ENCODE data around the gene S100PBP.
A peak's percentile ranks its signal among the peaks of the same experiment; 100 is the strongest.

The S100PBP gene

DNA sequence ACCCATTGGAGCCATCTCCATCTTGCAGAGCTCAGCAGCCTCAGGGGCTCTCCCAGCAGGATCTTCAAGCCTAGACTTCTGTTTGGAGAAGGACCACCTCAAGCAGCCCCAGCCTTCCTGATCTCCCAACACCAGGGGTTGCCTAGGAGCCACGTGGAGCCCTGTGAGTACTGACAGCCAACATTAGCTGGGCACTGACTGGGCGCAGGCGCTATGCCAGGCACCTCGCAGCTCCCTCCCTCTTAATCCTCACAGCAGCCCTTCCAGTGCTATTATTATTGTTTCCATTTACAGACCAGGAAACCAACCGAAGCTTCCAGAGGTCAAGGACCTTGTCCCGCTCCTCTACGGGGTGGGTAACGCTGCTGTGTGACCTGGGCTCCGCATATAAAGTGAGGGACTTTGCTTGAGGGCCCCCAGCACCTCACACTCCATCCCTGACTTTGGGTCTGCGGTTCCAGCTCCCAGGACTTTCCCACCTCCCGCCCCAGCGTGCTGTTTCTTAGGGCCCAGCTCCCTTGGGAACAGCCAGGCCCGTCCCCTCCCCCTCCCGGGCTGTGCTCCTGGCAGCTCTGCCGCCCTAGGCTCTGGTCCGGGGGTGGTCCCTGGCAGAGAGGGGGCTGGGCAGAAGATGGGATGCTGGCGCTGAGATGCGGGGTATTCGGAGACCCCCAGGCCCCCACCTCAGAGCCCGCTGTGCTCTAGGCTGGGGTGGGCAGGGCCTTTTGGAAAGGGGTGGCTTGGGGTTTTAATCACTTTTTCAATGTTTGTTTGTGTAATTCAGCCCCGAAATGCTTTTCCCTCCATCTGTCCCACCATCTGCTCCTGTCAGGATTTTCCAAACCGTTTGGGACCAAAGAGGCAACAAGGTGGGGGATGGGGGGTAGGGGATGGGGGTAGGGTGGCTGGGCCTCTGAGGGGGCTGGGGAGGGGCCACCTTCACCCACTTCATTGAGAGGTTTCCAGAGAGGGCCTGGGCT lies 64.7 kb downstream of the S100PBP start:
- TF ChIP-seq YY1 (IDR thresholded peaks at IDR 0.05; ENCODE audit: low read depth) (no peak), RAD21 (IDR thresholded peaks at IDR 0.05; ENCODE audit: low read depth) (no peak), TCF12 (IDR thresholded peaks at IDR 0.05; ENCODE audit: low read depth) (no peak), TAF1 (IDR thresholded peaks at IDR 0.05; ENCODE audit: low read depth) (no peak)
- TF ChIP-seq, protein P1, sequence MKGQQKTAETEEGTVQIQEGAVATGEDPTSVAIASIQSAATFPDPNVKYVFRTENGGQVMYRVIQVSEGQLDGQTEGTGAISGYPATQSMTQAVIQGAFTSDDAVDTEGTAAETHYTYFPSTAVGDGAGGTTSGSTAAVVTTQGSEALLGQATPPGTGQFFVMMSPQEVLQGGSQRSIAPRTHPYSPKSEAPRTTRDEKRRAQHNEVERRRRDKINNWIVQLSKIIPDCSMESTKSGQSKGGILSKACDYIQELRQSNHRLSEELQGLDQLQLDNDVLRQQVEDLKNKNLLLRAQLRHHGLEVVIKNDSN (IDR thresholded peaks at IDR 0.05): 0 out of 2 replicates have a peak, but pooled peaks have one; percentile 22

DNA sequence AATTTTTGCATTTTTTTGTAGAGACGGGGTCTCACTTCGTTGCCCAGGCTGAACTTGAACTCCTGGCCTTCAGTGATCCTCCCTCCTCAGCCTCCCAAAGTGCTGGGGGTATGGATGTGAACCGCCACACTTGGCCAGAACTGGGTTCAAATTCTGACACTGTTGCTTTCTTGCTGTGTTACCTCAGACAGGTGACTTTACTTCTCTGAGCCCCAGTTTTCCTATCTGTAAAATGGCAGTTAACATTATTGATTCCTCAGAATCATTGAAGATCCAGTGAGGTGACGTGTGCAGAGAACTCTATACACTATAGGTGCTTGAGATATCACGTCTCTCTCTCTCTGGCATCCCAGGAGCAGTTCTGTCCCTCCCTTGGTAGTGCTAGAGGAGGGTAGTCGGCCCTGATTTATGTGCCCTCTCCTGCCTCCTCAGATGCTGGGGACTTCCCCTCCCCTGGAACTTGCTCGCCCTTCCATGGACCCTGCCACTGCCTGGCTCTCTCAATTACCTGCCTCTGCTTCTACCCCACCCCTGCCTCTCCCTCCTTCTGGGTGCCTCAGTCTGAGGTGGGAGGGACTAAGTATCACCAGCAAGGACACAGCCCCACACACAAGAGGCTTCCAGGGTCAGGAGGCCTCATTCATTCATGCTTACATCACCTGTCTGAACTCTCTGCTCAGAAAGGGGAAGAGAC lies 66.0 kb downstream of the S100PBP start:
- no peak for TF ChIP-seq EP300 (IDR thresholded peaks at IDR 0.05; ENCODE audit: borderline replicate concordance)

DNA sequence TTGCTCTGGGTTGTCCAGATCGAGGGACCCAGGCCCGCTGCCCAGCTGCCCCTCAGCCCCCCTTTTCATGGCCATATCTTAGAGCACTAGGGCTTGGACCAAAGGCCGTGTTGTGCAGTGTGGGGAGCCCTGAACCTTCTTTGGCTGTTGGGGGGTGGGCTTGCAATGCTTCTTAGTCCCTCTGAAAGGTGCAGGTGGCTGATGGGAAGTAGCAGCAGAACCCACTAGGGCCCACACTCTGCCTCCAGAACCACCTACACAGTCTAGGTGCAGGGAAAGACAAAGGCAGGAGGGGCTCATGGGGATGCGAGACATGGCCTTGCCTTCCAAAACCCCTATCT lies 66.5 kb downstream of the S100PBP start:
- TF ChIP-seq, protein P2, sequence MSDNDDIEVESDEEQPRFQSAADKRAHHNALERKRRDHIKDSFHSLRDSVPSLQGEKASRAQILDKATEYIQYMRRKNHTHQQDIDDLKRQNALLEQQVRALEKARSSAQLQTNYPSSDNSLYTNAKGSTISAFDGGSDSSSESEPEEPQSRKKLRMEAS (IDR thresholded peaks at IDR 0.05): no peak
- TF ChIP-seq EGR1 (IDR thresholded peaks at IDR 0.05): no peak
- TF ChIP-seq ZBTB7A (IDR thresholded peaks at IDR 0.05; ENCODE audit: low read depth): no peak

DNA sequence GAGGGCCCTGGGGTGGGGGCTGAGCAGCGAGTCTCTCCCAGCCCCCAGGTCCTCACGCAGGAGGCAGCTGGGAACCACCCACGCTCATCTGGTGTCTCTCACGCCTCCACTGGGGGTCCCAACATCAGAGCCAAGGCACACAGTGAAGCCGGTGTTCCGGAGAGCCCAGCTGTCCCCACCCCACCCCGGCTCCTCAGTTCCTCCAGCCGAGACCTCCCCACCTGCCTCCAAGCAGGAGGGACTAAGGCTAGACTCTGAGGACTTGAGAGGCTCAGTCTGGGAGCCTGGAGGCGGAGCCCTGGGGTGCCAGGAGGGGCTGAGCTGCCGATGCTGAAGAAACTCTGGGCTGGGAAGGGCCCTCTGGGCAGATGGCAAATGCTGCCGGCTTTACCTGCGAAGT lies 67.3 kb downstream of the S100PBP start:
- TF ChIP-seq, protein P3, sequence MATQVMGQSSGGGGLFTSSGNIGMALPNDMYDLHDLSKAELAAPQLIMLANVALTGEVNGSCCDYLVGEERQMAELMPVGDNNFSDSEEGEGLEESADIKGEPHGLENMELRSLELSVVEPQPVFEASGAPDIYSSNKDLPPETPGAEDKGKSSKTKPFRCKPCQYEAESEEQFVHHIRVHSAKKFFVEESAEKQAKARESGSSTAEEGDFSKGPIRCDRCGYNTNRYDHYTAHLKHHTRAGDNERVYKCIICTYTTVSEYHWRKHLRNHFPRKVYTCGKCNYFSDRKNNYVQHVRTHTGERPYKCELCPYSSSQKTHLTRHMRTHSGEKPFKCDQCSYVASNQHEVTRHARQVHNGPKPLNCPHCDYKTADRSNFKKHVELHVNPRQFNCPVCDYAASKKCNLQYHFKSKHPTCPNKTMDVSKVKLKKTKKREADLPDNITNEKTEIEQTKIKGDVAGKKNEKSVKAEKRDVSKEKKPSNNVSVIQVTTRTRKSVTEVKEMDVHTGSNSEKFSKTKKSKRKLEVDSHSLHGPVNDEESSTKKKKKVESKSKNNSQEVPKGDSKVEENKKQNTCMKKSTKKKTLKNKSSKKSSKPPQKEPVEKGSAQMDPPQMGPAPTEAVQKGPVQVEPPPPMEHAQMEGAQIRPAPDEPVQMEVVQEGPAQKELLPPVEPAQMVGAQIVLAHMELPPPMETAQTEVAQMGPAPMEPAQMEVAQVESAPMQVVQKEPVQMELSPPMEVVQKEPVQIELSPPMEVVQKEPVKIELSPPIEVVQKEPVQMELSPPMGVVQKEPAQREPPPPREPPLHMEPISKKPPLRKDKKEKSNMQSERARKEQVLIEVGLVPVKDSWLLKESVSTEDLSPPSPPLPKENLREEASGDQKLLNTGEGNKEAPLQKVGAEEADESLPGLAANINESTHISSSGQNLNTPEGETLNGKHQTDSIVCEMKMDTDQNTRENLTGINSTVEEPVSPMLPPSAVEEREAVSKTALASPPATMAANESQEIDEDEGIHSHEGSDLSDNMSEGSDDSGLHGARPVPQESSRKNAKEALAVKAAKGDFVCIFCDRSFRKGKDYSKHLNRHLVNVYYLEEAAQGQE (IDR thresholded peaks at IDR 0.05; ENCODE audit: low read depth): no peak
- TF ChIP-seq NFIC (IDR thresholded peaks at IDR 0.05) (no peak), FOXM1 (IDR thresholded peaks at IDR 0.05; ENCODE audit: borderline replicate concordance, low read depth) (no peak), EP300 (IDR thresholded peaks at IDR 0.05; ENCODE audit: borderline replicate concordance) (no peak), RAD21 (IDR thresholded peaks at IDR 0.05; ENCODE audit: low read depth) (no peak), ZBTB7A (IDR thresholded peaks at IDR 0.05; ENCODE audit: low read depth) (no peak), YY1 (IDR thresholded peaks at IDR 0.05; ENCODE audit: low read depth) (no peak), CEBPB (IDR thresholded peaks at IDR 0.05) (no peak), TCF12 (IDR thresholded peaks at IDR 0.05; ENCODE audit: low read depth) (no peak), TEAD4 (IDR thresholded peaks at IDR 0.05) (no peak), EGR1 (IDR thresholded peaks at IDR 0.05) (no peak), CREB1 (IDR thresholded peaks at IDR 0.05; ENCODE audit: low read depth) (no peak)
- TF ChIP-seq, protein P1 (IDR thresholded peaks at IDR 0.05): no peak
- TF ChIP-seq, protein P2 (IDR thresholded peaks at IDR 0.05): no peak

DNA sequence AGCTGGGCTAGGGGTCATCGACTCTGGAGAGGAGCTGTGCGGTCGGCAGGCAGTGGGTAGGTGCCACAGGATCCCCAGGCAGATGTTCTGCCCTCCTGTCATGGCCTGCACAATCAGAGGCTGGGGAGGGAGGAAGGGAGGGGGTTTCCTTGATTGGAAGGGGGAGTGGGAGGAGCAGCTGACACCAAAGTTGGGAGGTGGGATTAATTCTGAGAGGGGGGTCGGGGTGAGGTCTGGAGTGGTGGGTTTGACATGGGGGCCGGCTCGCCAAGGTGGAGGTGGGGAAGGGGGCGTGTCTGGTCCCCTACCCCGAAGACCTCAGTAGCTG lies 68.2 kb downstream of the S100PBP start:
- TF ChIP-seq NFIC (IDR thresholded peaks at IDR 0.05) (no peak), CREB1 (IDR thresholded peaks at IDR 0.05; ENCODE audit: low read depth) (no peak), ZBTB7A (IDR thresholded peaks at IDR 0.05; ENCODE audit: low read depth) (no peak), CEBPB (IDR thresholded peaks at IDR 0.05) (no peak), YY1 (IDR thresholded peaks at IDR 0.05; ENCODE audit: low read depth) (no peak), EP300 (IDR thresholded peaks at IDR 0.05; ENCODE audit: borderline replicate concordance) (no peak), FOXM1 (IDR thresholded peaks at IDR 0.05; ENCODE audit: borderline replicate concordance, low read depth) (no peak), TEAD4 (IDR thresholded peaks at IDR 0.05) (no peak), RAD21 (IDR thresholded peaks at IDR 0.05; ENCODE audit: low read depth) (no peak), TCF12 (IDR thresholded peaks at IDR 0.05; ENCODE audit: low read depth) (no peak), EGR1 (IDR thresholded peaks at IDR 0.05) (no peak), TAF1 (IDR thresholded peaks at IDR 0.05; ENCODE audit: low read depth) (no peak)
- TF ChIP-seq, protein P3 (IDR thresholded peaks at IDR 0.05; ENCODE audit: low read depth): no peak
- TF ChIP-seq, protein P1 (IDR thresholded peaks at IDR 0.05): no peak
- TF ChIP-seq, protein P2 (IDR thresholded peaks at IDR 0.05): no peak

All from Ishikawa (cell line).